ENCODE measurements around the gene MYO1G. TPM values are rescaled to one million over a fixed set of nuclear protein-coding genes. Genes with fewer than 3 reads are reported as not detected.
"Not testable (repeated sequence)": the region's sequence is repeated elsewhere in the genome, so short reads cannot be mapped to it uniquely, and the experiment has no call there.

The MYO1G gene
- polyA plus RNA-seq, 1 of the 3 experiments (the other 2 are of a cell fraction): 0.05 TPM

DNA sequence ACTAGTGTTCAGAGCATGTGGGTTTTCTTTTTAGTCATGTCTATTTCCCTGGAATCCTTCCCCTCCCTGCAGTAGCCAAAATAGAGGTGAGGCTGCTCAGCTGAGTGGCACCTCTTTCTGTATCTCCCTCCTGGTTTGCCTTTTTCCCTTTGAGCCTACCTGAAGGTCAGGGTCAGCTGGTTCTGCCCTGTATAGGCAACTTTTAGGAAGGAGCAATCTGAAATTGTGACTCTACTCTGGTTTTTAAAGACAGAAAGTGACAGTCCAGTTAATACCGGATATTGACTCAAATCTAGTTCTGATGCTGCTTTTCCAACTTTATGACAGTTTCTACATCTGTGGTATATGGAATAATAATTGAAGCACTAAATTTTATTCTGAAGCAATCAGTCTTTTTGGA, 47.2 kb upstream of the MYO1G start (continued):
- TF ChIP-seq, protein P1, sequence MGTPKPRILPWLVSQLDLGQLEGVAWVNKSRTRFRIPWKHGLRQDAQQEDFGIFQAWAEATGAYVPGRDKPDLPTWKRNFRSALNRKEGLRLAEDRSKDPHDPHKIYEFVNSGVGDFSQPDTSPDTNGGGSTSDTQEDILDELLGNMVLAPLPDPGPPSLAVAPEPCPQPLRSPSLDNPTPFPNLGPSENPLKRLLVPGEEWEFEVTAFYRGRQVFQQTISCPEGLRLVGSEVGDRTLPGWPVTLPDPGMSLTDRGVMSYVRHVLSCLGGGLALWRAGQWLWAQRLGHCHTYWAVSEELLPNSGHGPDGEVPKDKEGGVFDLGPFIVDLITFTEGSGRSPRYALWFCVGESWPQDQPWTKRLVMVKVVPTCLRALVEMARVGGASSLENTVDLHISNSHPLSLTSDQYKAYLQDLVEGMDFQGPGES (IDR thresholded peaks at IDR 0.05; ENCODE audit: low read depth, low read length): no peak
- TF ChIP-seq NFIC (IDR thresholded peaks at IDR 0.05; ENCODE audit: borderline replicate concordance) (no peak), TCF12 (IDR thresholded peaks at IDR 0.05) (no peak), CHD2 (IDR thresholded peaks at IDR 0.05; ENCODE audit: low read length, partially characterized antibody) (no peak), EZH2phosphoT487 (IDR thresholded peaks at IDR 0.05; ENCODE audit: borderline replicate concordance, low read depth) (no peak)
- TF ChIP-seq, protein P2, sequence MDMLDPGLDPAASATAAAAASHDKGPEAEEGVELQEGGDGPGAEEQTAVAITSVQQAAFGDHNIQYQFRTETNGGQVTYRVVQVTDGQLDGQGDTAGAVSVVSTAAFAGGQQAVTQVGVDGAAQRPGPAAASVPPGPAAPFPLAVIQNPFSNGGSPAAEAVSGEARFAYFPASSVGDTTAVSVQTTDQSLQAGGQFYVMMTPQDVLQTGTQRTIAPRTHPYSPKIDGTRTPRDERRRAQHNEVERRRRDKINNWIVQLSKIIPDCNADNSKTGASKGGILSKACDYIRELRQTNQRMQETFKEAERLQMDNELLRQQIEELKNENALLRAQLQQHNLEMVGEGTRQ (IDR thresholded peaks at IDR 0.05; ENCODE audit: borderline replicate concordance, low read depth, low read length): no peak

DNA sequence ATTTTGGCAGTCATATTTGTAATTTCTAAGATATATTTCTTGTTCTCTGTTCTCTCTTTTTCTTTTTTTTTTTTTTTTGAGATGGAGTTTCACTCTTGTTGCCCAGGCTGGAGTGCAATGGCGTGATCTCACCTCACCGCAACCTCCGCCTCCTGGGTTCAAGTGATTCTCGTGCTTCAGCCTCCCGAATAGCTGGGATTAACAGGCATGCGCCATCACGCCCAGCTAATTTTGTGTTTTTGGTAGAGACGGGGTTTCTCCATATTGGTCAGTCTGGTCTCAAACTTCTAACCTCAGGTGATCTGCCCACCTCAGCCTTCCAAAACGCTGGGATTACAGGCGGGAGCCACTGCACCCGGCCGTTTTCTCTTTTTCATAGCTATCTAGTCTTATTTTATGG, 46.7 kb upstream of the MYO1G start:
- H3K4me3 ChIP-seq (ENCODE audit: low read depth in 2 of 2, low read length in 1 of 2); H3K27ac ChIP-seq (ENCODE audit: low read depth in 2 of 2, low read length in 1 of 2); H3K9ac ChIP-seq; DNase-seq; H3K9me2 ChIP-seq; CTCF ChIA-PET; H2AFZ ChIP-seq (ENCODE audit: low read depth); H3K27me3 ChIP-seq (ENCODE audit: insufficient read depth); H3K4me1 ChIP-seq (ENCODE audit: control insufficient read depth in 1 of 2, insufficient read depth in 2 of 2, low read depth in 1 of 2, low read length in 1 of 2); H3K4me2 ChIP-seq; H3K9me3 ChIP-seq; H3F3A ChIP-seq (replicated peaks; ENCODE audit: insufficient read depth): not testable (repeated sequence)
- H3K79me2 ChIP-seq (ENCODE audit: insufficient read depth): peaks cover 94% of the 10 kb centered on the region
- 98% methylated on average over 12 of the region's 12 CpGs for WGBS (ENCODE audit: low lambda C conversion rate)
- H3K36me3 ChIP-seq (replicated peaks in 1 of 2; ENCODE audit: control insufficient read depth in 1 of 2, insufficient read depth in 2 of 2, low read length in 1 of 2): peaks cover 15 to 22% of the 10 kb centered on the region in 2 experiments
- POLR2A ChIA-PET: interaction anchor here (0.6 to 0.7 kb wide), 2 partner anchors 8 to 18 kb away, joined by 3 to 4 read pairs; no protein-coding TSS in a partner anchor
- H4K20me1 ChIP-seq (ENCODE audit: insufficient read depth): peaks cover 39% of the 10 kb centered on the region

DNA sequence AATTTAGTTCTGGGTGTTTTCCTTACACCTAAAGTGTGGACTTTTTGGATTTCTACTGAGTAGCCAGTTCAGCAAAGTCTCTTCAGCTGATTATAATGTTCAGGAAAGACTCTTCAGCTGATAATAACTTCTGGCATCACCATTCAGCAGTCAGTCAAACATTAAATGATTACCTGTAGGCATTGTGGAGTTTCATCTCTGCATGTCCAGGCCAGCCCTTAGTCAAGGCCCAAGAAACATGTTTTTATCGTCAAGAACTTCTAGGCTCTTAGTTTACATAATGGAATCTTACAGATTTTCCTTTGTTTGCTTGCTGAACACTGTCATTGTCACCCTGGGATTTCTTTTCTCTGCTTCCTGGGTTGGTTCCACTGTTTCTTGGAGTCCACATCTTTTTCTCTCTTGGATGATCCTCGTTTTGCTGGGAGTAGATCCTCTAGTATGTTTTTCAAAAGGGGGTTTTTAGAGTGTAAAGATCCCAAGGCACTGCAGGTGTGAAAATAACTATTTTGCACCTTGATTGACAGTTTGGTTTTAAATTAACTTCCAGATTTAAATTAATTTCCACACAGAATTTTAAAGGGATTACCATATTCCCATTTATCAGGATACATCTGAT, 45.4 kb upstream of the MYO1G start:
- peaks cover 15 to 29% of the 10 kb centered on the region in 2 experiments for H3K36me3 ChIP-seq (replicated peaks in 1 of 2; ENCODE audit: control insufficient read depth in 1 of 2, insufficient read depth in 2 of 2, low read length in 1 of 2)
- no peak overlapping the region for H3K27ac ChIP-seq (ENCODE audit: low read depth in 2 of 2, low read length in 1 of 2)
- H3K27me3 ChIP-seq (ENCODE audit: insufficient read depth): no peaks in the 10 kb centered on the region
- no peak overlapping the region for H2AFZ ChIP-seq (ENCODE audit: low read depth)
- no peak for DNase-seq
- H4K20me1 ChIP-seq (ENCODE audit: insufficient read depth): peaks cover 40% of the 10 kb centered on the region
- H3K4me3 ChIP-seq (ENCODE audit: low read depth in 2 of 2, low read length in 1 of 2): no peak overlapping the region
- 92% methylated on average over 2 of the region's 2 CpGs for WGBS (ENCODE audit: low lambda C conversion rate)
- no peaks in the 10 kb centered on the region for H3F3A ChIP-seq (replicated peaks; ENCODE audit: insufficient read depth)
- 0 out of 2 replicates have a peak, but pooled peaks cover 7% of the 10 kb centered on the region for H3K9me3 ChIP-seq
- H3K4me2 ChIP-seq: no peak overlapping the region
- TF ChIP-seq EZH2phosphoT487 (IDR thresholded peaks at IDR 0.05; ENCODE audit: borderline replicate concordance, low read depth) (no peak), MXI1 (IDR thresholded peaks at IDR 0.05; ENCODE audit: low read depth, low read length) (no peak), JUND (IDR thresholded peaks at IDR 0.05) (no peak), FOXJ3 (CRISPR knock-in tag; IDR thresholded peaks at IDR 0.05) (no peak), MEF2A (IDR thresholded peaks at IDR 0.05; ENCODE audit: borderline replicate concordance, low read depth) (no peak), RAD21 (IDR thresholded peaks at IDR 0.05; ENCODE audit: low read length) (no peak)
- TF ChIP-seq, protein P3, sequence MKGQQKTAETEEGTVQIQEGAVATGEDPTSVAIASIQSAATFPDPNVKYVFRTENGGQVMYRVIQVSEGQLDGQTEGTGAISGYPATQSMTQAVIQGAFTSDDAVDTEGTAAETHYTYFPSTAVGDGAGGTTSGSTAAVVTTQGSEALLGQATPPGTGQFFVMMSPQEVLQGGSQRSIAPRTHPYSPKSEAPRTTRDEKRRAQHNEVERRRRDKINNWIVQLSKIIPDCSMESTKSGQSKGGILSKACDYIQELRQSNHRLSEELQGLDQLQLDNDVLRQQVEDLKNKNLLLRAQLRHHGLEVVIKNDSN (IDR thresholded peaks at IDR 0.05; ENCODE audit: borderline replicate concordance, low read depth): no peak
- no peak overlapping the region for H3K9ac ChIP-seq
- ChIA-PET CTCF (no interaction called here), POLR2A (no interaction called here)
- no peaks in the 10 kb centered on the region for H3K9me2 ChIP-seq
- H3K4me1 ChIP-seq (ENCODE audit: control insufficient read depth in 1 of 2, insufficient read depth in 2 of 2, low read depth in 1 of 2, low read length in 1 of 2): no peaks in the 10 kb centered on the region; a peak in 1 of 4 replicates
- H3K79me2 ChIP-seq (ENCODE audit: insufficient read depth): peaks cover 94% of the 10 kb centered on the region
